GM21528 (cell line): Measurements from ENCODE around the gene PDYN.

Experiments
- ATAC-seq: cut with Tn5 transposase; IDR thresholded peaks from one replicate; pipeline ENCODE4 v1.9.1; 2021; ENCODE audit warnings: mild to moderate bottlenecking, moderate library complexity; ENCODE audit not compliant: unreplicated experiment, low FRiP score

Gene PDYN

GRCh38 chr20:1937316-1937976 is 56.4 kb downstream of the PDYN start:
- no peak for ATAC-seq

- ATAC-seq, result no peak
Observed at GRCh38 chr20:1935696-1936366, 58.0 kb downstream of the PDYN start.

GRCh38 chr20:1934721-1935573 is 58.9 kb downstream of the PDYN start:
- no peak for ATAC-seq

GRCh38 chr20:1934156-1934555 is 59.7 kb downstream of the PDYN start:
- ATAC-seq, result no peak

GRCh38 chr20:1933465-1933870 is 60.4 kb downstream of the PDYN start:
- ATAC-seq, result no peak

GRCh38 chr20:1932971-1933370 is 60.9 kb downstream of the PDYN start:
- no peak for ATAC-seq

- no peak for ATAC-seq
Observed at GRCh38 chr20:1931830-1932229, 62.0 kb downstream of the PDYN start.

- no peak for ATAC-seq
Observed at GRCh38 chr20:1930165-1930564, 63.7 kb downstream of the PDYN start.

- no peak for ATAC-seq
Observed at GRCh38 chr20:1929460-1929859, 64.4 kb downstream of the PDYN start.

GRCh38 chr20:1928782-1929181 is 65.1 kb downstream of the PDYN start:
- no peak for ATAC-seq
